HG03469 (cell line): ENCODE measurements around the gene TLX2.
A peak's percentile ranks its signal among the peaks of the same experiment; 100 is the strongest.
"Not testable (repeated sequence)": the region's sequence is repeated elsewhere in the genome, so short reads cannot be mapped to it uniquely, and the experiment has no call there.

Experiments
- ATAC-seq: cut with Tn5 transposase; IDR thresholded peaks from one replicate; pipeline ENCODE4 v1.9.1; 2021; ENCODE audit warnings: mild to moderate bottlenecking, moderate library complexity, moderate number of reproducible peaks; ENCODE audit not compliant: unreplicated experiment

The TLX2 gene

GRCh38 chr2:74514368-74515270, at the start of gene TLX2:
TLX2 (plus strand) TSS chr2:74514450; CDS start chr2:74514807, 357 bp downstream.
- no peak for ATAC-seq

GRCh38 chr2:74470742-74471141, 43.5 kb upstream of the TLX2 start:
- not testable (repeated sequence) for ATAC-seq

- no peak for ATAC-seq
These were observed 42.8 kb upstream of the TLX2 start for GRCh38 chr2:74471332-74472065.

GRCh38 chr2:74472086-74472944, 41.9 kb upstream of the TLX2 start, which contains the start of gene MRPL53:
MRPL53 (minus strand) TSS chr2:74472680; CDS start chr2:74472660, 20 bp downstream.
- peak; percentile 63 for ATAC-seq

- no peak for ATAC-seq
These were observed 41.3 kb upstream of the TLX2 start for GRCh38 chr2:74472945-74473258.

GRCh38 chr2:74474481-74474880, 39.8 kb upstream of the TLX2 start:
- ATAC-seq: no peak

- ATAC-seq: no peak
These were observed 39.4 kb upstream of the TLX2 start for GRCh38 chr2:74474899-74475298.

- ATAC-seq: no peak
These were observed 32.8 kb upstream of the TLX2 start for GRCh38 chr2:74481431-74481830.

- peak; percentile 30 for ATAC-seq
These were observed 32.1 kb upstream of the TLX2 start for GRCh38 chr2:74481961-74482800.

- ATAC-seq: peak; percentile 64
These were observed 31.2 kb upstream of the TLX2 start, which contains the start of the genes CCDC142 and TTC31 for GRCh38 chr2:74482801-74483674. CCDC142 (minus strand) TSS chr2:74482998; CDS start chr2:74482837, 161 bp downstream. TTC31 (plus strand) TSS chr2:74483081; CDS start chr2:74483096, 15 bp downstream.

GRCh38 chr2:74483675-74484164, 30.5 kb upstream of the TLX2 start:
- not testable (repeated sequence) for ATAC-seq

GRCh38 chr2:74486141-74486540, 28.1 kb upstream of the TLX2 start:
- ATAC-seq: no peak

- ATAC-seq: no peak
These were observed 25.4 kb upstream of the TLX2 start for GRCh38 chr2:74488643-74489481.

- no peak for ATAC-seq
These were observed 24.3 kb upstream of the TLX2 start for GRCh38 chr2:74489906-74490305.

GRCh38 chr2:74491648-74492544, 22.4 kb upstream of the TLX2 start:
- no peak for ATAC-seq

- ATAC-seq: no peak
These were observed 20.7 kb upstream of the TLX2 start for GRCh38 chr2:74493546-74493945.

GRCh38 chr2:74495440-74495839, 18.8 kb upstream of the TLX2 start:
- no peak for ATAC-seq
